Lower leg skin (tissue), 4 donors: ENCODE results near the gene KCNJ16. TPM values are rescaled to one million over a fixed set of nuclear protein-coding genes. Genes with fewer than 3 reads are reported as not detected.

Source experiments
- DNase-seq, 2 donors: peaks; one replicate each; pipeline ENCODE4 v3.0.0-alpha.2; 2019; ENCODE audit warnings: low spot score in 2 of 2
- H3K4me3 ChIP-seq: fragments of 200-600 bp; sonication (generic); 2 replicates; pipeline ENCODE4 v1.5.1; 2017; ENCODE audit warnings: mild to moderate bottlenecking, low read depth; ENCODE audit not compliant: poor library complexity, severe bottlenecking
- CTCF ChIP-seq, 3 donors: fragments of 450-650 bp; IDR thresholded peaks; one replicate each; pipeline ENCODE4 v1.5.1; 2016; ENCODE audit warnings: antibody characterized with exemption in 3 of 3, mild to moderate bottlenecking in 3 of 3, moderate library complexity in 2 of 3
- POLR2A ChIP-seq, 2 donors: fragments of 450-650 bp; IDR thresholded peaks; one replicate each; pipeline ENCODE4 v1.6.1; 2016 to 2017; ENCODE audit warnings: antibody characterized with exemption in 2 of 2, mild to moderate bottlenecking in 1 of 2, moderate library complexity in 1 of 2
- WGBS, 2 donors: methylation state at CpG; one replicate each; pipeline ENCODE4 v1.1.5; 2018; 5-methylcytosine and 5-hydroxymethylcytosine counted together
- intact Hi-C: fragments of 100-400 bp; cut with DNase I; formaldehyde crosslinking; loops from one replicate; pipeline ENCODE4 v1.15.0; 2023; ENCODE audit warnings: low total_unique reads
- total RNA-seq, 4 donors: library from RNA; depleted of rRNA; stranded (reverse); fragments of >200 nt; gene quantifications; one replicate each; pipeline ENCODE4 v1.1.0, GENCODE V29; 2016

The KCNJ16 gene
- total RNA-seq, 4 donors from 2014 or later = 1.1 TPM; not detected in 3

- DNase-seq = no peak
- 74 to 83% methylated on average over 1 of the region's 1 CpG for WGBS, 2 donors
- TF ChIP-seq POLR2A (IDR thresholded peaks at IDR 0.05) (no peak), CTCF (IDR thresholded peaks at IDR 0.05) (no peak)
- intact Hi-C loops = no loop called here
- H3K4me3 ChIP-seq = no peak overlapping the region
These were observed 6.9 kb downstream of the KCNJ16 start for GRCh38 chr17:70081885-70082284.

- H3K4me3 ChIP-seq = no peak overlapping the region
- intact Hi-C loops = no loop called here
- 65 to 73% methylated on average over 4 of the region's 4 CpGs for WGBS, 2 donors
- TF ChIP-seq CTCF (IDR thresholded peaks at IDR 0.05) (no peak), POLR2A (IDR thresholded peaks at IDR 0.05) (no peak)
- DNase-seq = no peak
These were observed 9.5 kb downstream of the KCNJ16 start for GRCh38 chr17:70084476-70084875.

- intact Hi-C loops = no loop called here
- no peak overlapping the region for H3K4me3 ChIP-seq
- 76% methylated on average over 2 of the region's 2 CpGs for WGBS, 2 donors
- no peak for TF ChIP-seq POLR2A (IDR thresholded peaks at IDR 0.05)
- TF ChIP-seq CTCF (IDR thresholded peaks at IDR 0.05) = no peak
- no peak for DNase-seq
These were observed 11.5 kb downstream of the KCNJ16 start for GRCh38 chr17:70086516-70086915.

GRCh38 chr17:70089513-70090148 lies 14.6 kb downstream of the KCNJ16 start:
- 39 to 44% methylated on average over 5 of the region's 5 CpGs for WGBS, 2 donors
- no peak overlapping the region for H3K4me3 ChIP-seq
- intact Hi-C loops = no loop called here
- DNase-seq = no peak
- TF ChIP-seq POLR2A (IDR thresholded peaks at IDR 0.05) = no peak
- no peak for TF ChIP-seq CTCF (IDR thresholded peaks at IDR 0.05)

- WGBS, 2 donors = 82 to 88% methylated on average over 2 of the region's 2 CpGs
- no peak for DNase-seq
- TF ChIP-seq POLR2A (IDR thresholded peaks at IDR 0.05) (no peak), CTCF (IDR thresholded peaks at IDR 0.05) (no peak)
- H3K4me3 ChIP-seq = no peak overlapping the region
- intact Hi-C loops = no loop called here
These were observed 16.1 kb downstream of the KCNJ16 start for GRCh38 chr17:70091005-70091568.

- no peak for TF ChIP-seq POLR2A (IDR thresholded peaks at IDR 0.05)
- TF ChIP-seq CTCF (IDR thresholded peaks at IDR 0.05) = no peak
- no peak for DNase-seq
- intact Hi-C loops = no loop called here
- WGBS, 2 donors = 34 to 40% methylated on average over 1 of the region's 1 CpG
- H3K4me3 ChIP-seq = no peak overlapping the region
These were observed 16.7 kb downstream of the KCNJ16 start for GRCh38 chr17:70091696-70092095.
